Mammary epithelial cell (primary cell): ENCODE results near the gene IGDCC3.

ENCODE experiments used
- CTCF ChIP-seq, 2 donors: IDR thresholded peaks in 1 of 2; conservative IDR thresholded peaks in 1 of 2; 2 replicates each; pipeline ENCODE4 v1.5.1; 2011 to 2012; ENCODE audit warnings: inconsistent platforms in 2 of 2, low read length in 2 of 2, mild to moderate bottlenecking in 2 of 2, control low read depth in 1 of 2, low read depth in 1 of 2; ENCODE audit not compliant: insufficient read depth in 1 of 2; ENCODE audit errors: extremely low read depth in 1 of 2
- EZH2 ChIP-seq: IDR thresholded peaks from 2 replicates; pipeline ENCODE4 v1.6.1; 2012; ENCODE audit warnings: low read length, inconsistent platforms, borderline replicate concordance

- TF ChIP-seq EZH2 = no peak
- no peak for TF ChIP-seq CTCF (conservative IDR thresholded peaks at IDR 0.05 in 1 of 2, IDR thresholded peaks at IDR 0.05 in 1 of 2; ENCODE audit: extremely low read depth in 1 of 2, insufficient read depth in 1 of 2, low read depth in 1 of 2, low read length in 2 of 2)
Observed at GRCh38 chr15:65285291-65286068, 92.3 kb downstream of the IGDCC3 start.
